GM23248 (cell line): Measurements from ENCODE around the gene PABPN1L.

Experiments
- EZH2 ChIP-seq: fragments of 200-600 bp; sonication (generic); IDR thresholded peaks from 2 replicates; pipeline ENCODE4 v1.6.1; 2018; ENCODE audit warnings: antibody characterized with exemption, mild to moderate bottlenecking; ENCODE audit not compliant: insufficient read depth, poor library complexity, severe bottlenecking
- EZH2phosphoT487 ChIP-seq: fragments of 200-600 bp; sonication (generic); IDR thresholded peaks from 2 replicates; pipeline ENCODE4 v1.6.1; 2018; ENCODE audit warnings: antibody characterized with exemption, moderate library complexity, mild to moderate bottlenecking, low read depth; ENCODE audit not compliant: insufficient read depth

DNA sequence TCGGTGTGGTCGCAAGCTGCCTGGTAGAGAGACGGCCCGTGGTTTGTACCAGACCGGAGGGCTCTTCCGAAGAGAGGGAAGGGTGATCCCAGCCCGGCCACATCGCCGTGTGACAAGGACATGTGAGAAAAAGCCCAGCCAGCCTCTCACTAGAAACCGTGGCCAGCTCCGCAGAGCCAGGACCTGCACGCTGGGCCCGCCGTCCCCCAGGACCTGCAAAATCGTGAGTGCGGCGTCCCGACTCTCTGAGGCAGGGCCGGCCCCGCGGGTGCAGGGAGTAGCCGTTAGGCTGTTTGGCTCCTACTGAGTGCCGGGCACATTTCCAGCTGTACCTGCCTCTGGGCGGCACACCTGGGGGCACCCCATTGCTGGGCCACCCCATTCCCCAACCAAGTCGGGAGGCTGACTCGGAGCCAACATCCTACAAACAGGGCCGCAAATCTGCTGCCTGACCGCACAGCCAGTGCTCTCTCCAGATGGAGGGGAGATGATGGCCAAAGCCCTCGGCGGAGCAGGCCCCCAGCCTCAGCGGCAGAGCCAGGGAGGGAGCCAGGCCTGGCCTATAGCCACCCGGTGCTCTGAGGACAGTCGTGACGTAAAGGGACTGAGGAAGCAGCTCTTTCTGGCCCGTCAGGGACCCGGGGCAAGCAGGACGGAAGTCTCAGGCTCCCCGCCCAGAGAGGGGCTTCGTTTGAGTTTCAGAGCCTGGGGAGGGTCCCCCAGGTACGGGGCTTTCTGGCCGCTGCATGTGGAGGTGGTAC is 33.6 kb upstream of the PABPN1L start:
- no peak for TF ChIP-seq EZH2
- no peak for TF ChIP-seq EZH2phosphoT487
